ENCODE results near the gene PLD2.
A peak's percentile ranks its signal among the peaks of the same experiment; 100 is the strongest.

Gene PLD2, protein sequence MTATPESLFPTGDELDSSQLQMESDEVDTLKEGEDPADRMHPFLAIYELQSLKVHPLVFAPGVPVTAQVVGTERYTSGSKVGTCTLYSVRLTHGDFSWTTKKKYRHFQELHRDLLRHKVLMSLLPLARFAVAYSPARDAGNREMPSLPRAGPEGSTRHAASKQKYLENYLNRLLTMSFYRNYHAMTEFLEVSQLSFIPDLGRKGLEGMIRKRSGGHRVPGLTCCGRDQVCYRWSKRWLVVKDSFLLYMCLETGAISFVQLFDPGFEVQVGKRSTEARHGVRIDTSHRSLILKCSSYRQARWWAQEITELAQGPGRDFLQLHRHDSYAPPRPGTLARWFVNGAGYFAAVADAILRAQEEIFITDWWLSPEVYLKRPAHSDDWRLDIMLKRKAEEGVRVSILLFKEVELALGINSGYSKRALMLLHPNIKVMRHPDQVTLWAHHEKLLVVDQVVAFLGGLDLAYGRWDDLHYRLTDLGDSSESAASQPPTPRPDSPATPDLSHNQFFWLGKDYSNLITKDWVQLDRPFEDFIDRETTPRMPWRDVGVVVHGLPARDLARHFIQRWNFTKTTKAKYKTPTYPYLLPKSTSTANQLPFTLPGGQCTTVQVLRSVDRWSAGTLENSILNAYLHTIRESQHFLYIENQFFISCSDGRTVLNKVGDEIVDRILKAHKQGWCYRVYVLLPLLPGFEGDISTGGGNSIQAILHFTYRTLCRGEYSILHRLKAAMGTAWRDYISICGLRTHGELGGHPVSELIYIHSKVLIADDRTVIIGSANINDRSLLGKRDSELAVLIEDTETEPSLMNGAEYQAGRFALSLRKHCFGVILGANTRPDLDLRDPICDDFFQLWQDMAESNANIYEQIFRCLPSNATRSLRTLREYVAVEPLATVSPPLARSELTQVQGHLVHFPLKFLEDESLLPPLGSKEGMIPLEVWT

GRCh38 chr17:4806777-4807604 lies at the start of gene PLD2:
PLD2 (plus strand) TSS chr17:4807152; CDS start chr17:4807773, 621 bp downstream.
- peak; percentile 91 to 93 for DNase-seq

DNA sequence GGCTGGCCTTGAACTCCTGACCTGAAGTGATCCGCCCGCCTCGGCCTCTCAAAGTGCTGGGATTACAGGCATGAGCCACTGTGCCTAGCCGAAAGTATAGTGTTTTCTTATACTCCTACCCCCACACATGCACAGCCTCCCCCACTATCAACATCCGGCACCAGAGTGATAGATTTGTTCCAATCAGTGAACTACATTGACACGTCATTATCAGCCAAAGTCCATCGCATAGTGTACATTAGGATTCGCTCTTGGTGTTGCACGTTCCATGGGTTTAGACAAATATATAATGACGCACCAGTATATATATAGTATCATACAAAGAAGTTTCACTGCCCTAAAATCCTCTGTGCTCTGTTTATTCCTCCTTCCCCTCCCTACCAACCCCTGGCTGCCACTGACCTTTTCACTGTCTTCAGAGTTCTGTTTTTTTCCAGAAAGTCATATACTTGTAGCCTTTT lies 47.1 kb upstream of the PLD2 start:
- no peak for DNase-seq

DNA sequence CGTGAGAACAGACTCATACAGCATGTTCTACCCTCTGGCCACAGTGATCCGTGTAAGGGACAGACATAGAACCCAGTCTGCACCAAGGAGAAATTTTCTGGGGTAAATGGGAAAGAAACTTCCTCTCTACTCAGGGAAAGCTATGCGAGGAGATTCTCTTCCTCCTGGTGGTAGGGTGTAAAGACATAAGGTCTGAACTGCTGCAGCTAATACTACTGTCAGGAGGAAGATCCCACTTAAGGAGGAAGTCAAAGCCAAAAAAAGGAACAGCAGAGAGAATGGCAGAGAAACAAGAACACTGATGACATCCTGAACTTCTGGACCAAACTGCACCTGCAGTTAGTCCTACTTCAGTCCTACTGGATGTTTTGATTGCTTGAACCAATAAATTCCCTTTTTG lies 42.4 kb upstream of the PLD2 start:
- DNase-seq = no peak

DNA sequence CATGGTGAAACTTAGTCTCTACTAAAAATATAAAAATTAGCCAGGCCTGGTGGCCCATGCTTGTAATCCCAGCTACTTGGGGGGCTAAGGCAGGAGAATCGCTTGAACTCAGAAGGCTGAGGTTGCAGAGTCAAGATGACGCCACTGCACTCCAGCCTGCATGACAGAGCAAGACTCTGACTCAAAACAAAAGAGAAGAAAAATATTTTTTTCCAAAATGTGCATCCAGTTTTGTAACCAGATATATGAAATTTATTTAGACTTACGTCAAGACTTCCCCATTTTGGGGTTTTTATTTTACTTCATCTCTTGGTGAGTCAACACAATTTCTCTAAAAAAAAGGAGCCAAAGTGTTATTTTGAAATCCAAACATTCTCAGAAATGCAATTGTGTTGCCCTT lies 40.8 kb upstream of the PLD2 start:
- DNase-seq = no peak

- DNase-seq = no peak
Observed at GRCh38 chr17:4766723-4767122, 40.2 kb upstream of the PLD2 start.

DNA sequence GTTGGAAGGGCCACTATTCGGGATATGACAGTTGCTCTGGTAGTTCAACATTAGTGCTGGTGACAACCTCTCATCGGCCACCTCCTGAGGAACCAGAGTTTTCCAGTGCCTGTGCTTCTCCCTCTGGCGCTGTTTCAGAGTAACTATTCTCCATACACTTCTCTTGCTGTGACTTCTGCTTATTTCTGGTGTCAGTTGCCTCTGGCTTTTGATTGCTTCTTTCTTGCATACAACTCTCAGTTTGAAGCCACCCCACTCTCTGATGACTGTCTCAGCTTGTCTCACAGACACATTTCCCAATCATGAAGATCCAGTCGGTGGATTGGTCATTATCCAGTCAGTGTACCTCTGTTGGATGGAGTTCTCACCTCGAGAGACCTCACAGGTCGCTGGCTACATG lies 38.7 kb upstream of the PLD2 start:
- DNase-seq = no peak

DNA sequence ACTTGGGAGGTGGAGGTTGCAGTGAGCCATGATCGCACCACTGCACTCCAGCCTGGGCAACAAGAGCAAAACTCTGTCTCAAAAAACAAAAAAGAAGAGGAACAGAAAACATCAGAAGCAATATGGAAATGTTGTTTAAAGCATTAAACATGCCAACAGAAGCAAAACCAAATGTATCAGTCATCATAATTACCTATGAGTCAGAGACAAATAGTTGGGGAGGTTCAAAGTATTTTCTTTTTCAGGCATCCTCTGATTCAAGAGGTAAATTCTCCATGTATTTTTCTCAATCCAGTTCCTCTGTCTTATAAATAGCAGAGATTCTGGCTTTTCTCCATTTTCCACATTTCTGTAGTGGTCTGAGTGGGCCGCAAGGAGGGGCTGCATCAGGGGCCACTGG lies 37.3 kb upstream of the PLD2 start:
- no peak for DNase-seq

- no peak for DNase-seq
Observed at GRCh38 chr17:4771519-4772234, 35.3 kb upstream of the PLD2 start, which contains the start of gene TM4SF5. TM4SF5 (plus strand) TSS chr17:4771886; CDS start chr17:4771923, 37 bp downstream.

- no peak for DNase-seq
Observed at GRCh38 chr17:4772235-4772613, 34.7 kb upstream of the PLD2 start.

GRCh38 chr17:4777969-4778760 lies 28.8 kb upstream of the PLD2 start:
- DNase-seq = no peak

DNA sequence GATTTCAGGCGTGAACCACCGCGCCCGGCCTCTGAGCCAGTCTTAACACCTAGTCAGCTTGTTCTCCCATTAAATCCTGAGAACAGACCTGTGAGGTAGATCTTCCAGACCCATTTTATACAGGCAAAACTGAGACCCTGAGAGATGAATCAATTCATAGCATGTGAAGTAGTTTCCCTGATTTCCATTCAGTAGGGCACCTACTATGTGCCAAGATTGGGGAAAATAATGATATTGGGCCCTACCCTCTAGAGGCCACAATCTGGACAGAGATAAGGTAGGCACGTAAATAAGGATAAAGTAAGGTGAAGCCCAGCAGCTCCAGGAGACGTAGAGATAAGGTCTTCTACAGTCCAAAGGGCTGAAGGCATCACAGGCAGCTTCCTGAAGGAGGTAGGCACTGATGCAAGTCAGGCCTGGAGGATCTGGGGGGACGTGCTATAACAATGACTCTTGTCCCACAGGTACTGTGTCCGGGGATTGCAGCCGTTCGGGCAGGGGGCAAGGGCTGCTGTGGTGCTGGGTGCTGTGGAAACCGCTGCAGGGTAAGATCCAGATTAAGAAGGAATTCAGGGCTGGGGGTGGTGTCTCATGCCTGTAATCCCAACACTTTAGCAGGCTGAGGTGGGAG lies 26.5 kb upstream of the PLD2 start:
- no peak for DNase-seq

DNA sequence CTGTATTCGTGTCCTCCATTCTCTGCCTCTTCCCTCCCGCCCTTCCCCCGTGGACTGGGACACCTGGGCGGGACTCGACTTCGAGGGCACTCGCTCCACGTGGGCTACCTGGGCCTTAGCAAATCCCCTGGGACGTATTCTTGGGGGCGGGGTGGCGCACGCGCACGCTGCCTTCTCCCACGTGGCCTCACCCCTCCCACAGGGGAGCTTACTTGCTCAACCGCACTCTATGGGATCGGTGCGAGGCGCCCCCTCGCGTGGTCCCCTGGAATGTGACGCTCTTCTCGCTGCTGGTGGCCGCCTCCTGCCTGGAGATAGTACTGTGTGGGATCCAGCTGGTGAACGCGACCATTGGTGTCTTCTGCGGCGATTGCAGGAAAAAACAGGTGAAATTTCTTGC lies 24.3 kb upstream of the PLD2 start:
- DNase-seq = peak in 1 of 2 experiments; percentile 40

DNA sequence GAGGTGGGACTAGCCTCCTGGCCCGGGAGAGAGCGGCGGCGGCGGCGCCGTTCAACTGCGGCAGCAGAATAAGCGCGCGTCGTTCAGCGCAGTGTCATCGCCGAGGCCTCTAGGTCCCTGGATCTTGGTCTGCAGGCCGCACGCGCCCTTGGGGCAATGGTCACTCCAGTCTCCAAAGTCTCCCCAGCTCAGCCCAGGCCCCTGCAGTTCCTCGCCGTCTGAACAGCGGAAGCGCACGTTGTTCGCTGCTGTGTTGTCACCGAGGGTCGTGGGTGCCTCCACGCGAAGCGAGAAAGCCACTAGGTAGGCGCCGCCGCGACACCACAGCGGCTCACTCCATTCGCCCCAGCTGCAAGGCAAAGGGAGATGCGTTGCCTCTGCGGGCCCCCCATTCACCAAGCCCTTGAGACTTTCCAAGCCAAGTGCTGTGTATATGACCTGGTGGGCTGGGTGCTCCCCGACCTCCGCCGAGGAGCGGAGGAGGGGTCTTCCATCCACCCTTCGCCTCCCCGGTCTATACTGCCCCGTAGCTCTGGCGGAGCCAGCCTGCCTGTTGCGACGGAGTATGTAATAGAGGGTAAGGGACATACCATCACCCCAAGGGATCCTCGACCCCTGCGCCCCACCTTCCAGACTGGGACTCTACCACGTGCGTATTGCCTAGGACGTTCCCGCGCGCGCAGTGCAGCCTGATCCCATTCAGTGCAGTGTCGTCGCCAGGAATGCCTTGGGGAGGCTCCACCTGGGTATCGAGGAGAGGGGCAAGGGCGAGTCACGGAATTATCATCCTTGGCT lies 21.4 kb upstream of the PLD2 start:
- DNase-seq = peak; percentile 41 to 44

- DNase-seq = peak in 1 of 2 experiments; percentile 39
Observed at GRCh38 chr17:4786106-4786511, 20.8 kb upstream of the PLD2 start, which contains the start of gene VMO1. VMO1 (minus strand) TSS chr17:4786364; CDS start chr17:4786352, 12 bp downstream.

- no peak for DNase-seq
Observed at GRCh38 chr17:4786516-4786915, 20.4 kb upstream of the PLD2 start.

- no peak for DNase-seq
Observed at GRCh38 chr17:4788159-4788806, 18.7 kb upstream of the PLD2 start.

GRCh38 chr17:4788807-4789700 lies 17.9 kb upstream of the PLD2 start, which contains the start of gene GLTPD2:
GLTPD2 (plus strand) TSS chr17:4788964; CDS start chr17:4789012, 48 bp downstream.
- DNase-seq = no peak

GRCh38 chr17:4789701-4789950 lies 17.3 kb upstream of the PLD2 start:
- DNase-seq = no peak
